ENCODE results near the gene LRRC28.

- no peak for TF ChIP-seq CTCF (IDR thresholded peaks at IDR 0.05; ENCODE audit: insufficient read depth, low read length)
- no peak for TF ChIP-seq POLR2AphosphoS5 (IDR thresholded peaks at IDR 0.05; ENCODE audit: low read depth)
- no peak for TF ChIP-seq REST (IDR thresholded peaks at IDR 0.05; ENCODE audit: insufficient replicate concordance, low read depth)
- TF ChIP-seq SPI1 (IDR thresholded peaks at IDR 0.05; ENCODE audit: borderline replicate concordance, low read depth) = no peak
Measured at GRCh38 chr15:99439524-99439835, 188.2 kb downstream of the LRRC28 start.
